ENCODE data around the gene FHOD1. TPM values are rescaled to one million over a fixed set of nuclear protein-coding genes. Genes with fewer than 3 reads are reported as not detected.
A peak's percentile ranks its signal among the peaks of the same experiment; 100 is the strongest.

The FHOD1 gene
- polyA plus RNA-seq, 1 experiment, result 21.2 TPM

- CTCF ChIA-PET, result no interaction called here
Observed at GRCh38 chr16:67191411-67191994, 55.8 kb downstream of the FHOD1 start.

GRCh38 chr16:67190448-67191399 is 56.6 kb downstream of the FHOD1 start:
- no peak overlapping the region for H3K27ac ChIP-seq (ENCODE audit: low read depth, low read length)
- H3K27me3 ChIP-seq (ENCODE audit: control insufficient read depth, insufficient read depth, low read length), result no peaks in the 10 kb centered on the region
- no peak overlapping the region for H3K4me3 ChIP-seq (ENCODE audit: low read depth, low read length)
- H3K9me3 ChIP-seq (ENCODE audit: control insufficient read depth, insufficient read depth, low read length), result no peaks in the 10 kb centered on the region; the same call in 1 of the 2 replicates
- DNase-seq (ENCODE audit: low read depth, low spot score), result peak; percentile 33
- POLR2A ChIA-PET, result no interaction called here
- TF ChIP-seq, protein P1, sequence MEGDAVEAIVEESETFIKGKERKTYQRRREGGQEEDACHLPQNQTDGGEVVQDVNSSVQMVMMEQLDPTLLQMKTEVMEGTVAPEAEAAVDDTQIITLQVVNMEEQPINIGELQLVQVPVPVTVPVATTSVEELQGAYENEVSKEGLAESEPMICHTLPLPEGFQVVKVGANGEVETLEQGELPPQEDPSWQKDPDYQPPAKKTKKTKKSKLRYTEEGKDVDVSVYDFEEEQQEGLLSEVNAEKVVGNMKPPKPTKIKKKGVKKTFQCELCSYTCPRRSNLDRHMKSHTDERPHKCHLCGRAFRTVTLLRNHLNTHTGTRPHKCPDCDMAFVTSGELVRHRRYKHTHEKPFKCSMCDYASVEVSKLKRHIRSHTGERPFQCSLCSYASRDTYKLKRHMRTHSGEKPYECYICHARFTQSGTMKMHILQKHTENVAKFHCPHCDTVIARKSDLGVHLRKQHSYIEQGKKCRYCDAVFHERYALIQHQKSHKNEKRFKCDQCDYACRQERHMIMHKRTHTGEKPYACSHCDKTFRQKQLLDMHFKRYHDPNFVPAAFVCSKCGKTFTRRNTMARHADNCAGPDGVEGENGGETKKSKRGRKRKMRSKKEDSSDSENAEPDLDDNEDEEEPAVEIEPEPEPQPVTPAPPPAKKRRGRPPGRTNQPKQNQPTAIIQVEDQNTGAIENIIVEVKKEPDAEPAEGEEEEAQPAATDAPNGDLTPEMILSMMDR (IDR thresholded peaks at IDR 0.05; ENCODE audit: low read depth, low read length), result no peak
- CTCF ChIA-PET, result interaction anchor here (2.2 kb wide), 1 partner anchor 237 kb away, joined by 7 read pairs; no protein-coding TSS in a partner anchor

More at GRCh38 chr16:67191411-67191994, 55.8 kb downstream of the FHOD1 start:
- H3K9me3 ChIP-seq (ENCODE audit: control insufficient read depth, insufficient read depth, low read length), result no peaks in the 10 kb centered on the region; the same call in 1 of the 2 replicates
- peak overlapping the region; percentile 21 for H3K27ac ChIP-seq (ENCODE audit: low read depth, low read length)
- DNase-seq (ENCODE audit: low read depth, low spot score), result no peak
- TF ChIP-seq, protein P1 (IDR thresholded peaks at IDR 0.05; ENCODE audit: low read depth, low read length), result no peak
- peak overlapping the region; percentile 55 for H3K4me3 ChIP-seq (ENCODE audit: low read depth, low read length)
- H3K27me3 ChIP-seq (ENCODE audit: control insufficient read depth, insufficient read depth, low read length), result no peaks in the 10 kb centered on the region
- POLR2A ChIA-PET, result no interaction called here

GRCh38 chr16:67190041-67190440 is 57.2 kb downstream of the FHOD1 start, which contains the start of gene EXOC3L1:
Gene EXOC3L1, minus strand, starts transcription at chr16:67190136. Its CDS starts 460 bp downstream, at chr16:67189676.
- H3K27me3 ChIP-seq (ENCODE audit: control insufficient read depth, insufficient read depth, low read length), result no peaks in the 10 kb centered on the region
- POLR2A ChIA-PET, result no interaction called here
- CTCF ChIA-PET, result interaction anchor here (0.5 to 2.2 kb wide), 2 partner anchors 86 to 236 kb away, joined by 3 to 7 read pairs; no protein-coding TSS in a partner anchor
- TF ChIP-seq, protein P1 (IDR thresholded peaks at IDR 0.05; ENCODE audit: low read depth, low read length), result no peak
- no peak for DNase-seq (ENCODE audit: low read depth, low spot score)
- no peaks in the 10 kb centered on the region; the same call in 1 of the 2 replicates for H3K9me3 ChIP-seq (ENCODE audit: control insufficient read depth, insufficient read depth, low read length)
- no peak within 1 kb of the TSS for H3K27ac ChIP-seq (ENCODE audit: low read depth, low read length)
- no peak within 1 kb of the TSS for H3K4me3 ChIP-seq (ENCODE audit: low read depth, low read length)

DNA sequence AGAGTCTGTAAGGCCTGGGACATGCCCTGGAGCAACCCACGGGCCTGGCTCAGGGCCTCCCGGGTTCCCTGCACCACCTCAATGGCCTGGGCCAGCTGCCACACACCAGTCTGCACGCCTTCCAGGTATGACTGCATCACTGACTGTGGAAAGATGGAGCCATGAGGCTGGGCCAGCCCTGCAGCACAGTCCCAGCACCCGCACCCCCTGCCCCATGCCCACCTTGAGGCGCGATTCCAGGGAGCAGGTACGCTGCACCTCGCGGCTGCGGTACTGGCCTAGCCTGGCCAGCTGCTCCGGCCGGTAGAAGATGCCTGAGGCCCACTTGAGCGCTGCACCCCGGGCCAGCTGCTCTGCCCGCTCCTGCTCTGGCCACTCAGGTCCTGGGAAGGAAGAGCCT is 58.5 kb downstream of the FHOD1 start:
- no peak for DNase-seq (ENCODE audit: low read depth, low spot score)
- Histone ChIP-seq H3K9me3 (ENCODE audit: control insufficient read depth, insufficient read depth, low read length) (no peaks in the 10 kb centered on the region; the same call in 1 of the 2 replicates), H3K27me3 (ENCODE audit: control insufficient read depth, insufficient read depth, low read length) (no peaks in the 10 kb centered on the region), H3K4me3 (ENCODE audit: low read depth, low read length) (no peak overlapping the region), H3K27ac (ENCODE audit: low read depth, low read length) (no peak overlapping the region)
- TF ChIP-seq, protein P1 (IDR thresholded peaks at IDR 0.05; ENCODE audit: low read depth, low read length), result no peak
- ChIA-PET POLR2A (no interaction called here), CTCF (interaction anchor here (0.9 to 2.2 kb wide), 3 partner anchors 9 to 235 kb away, joined by 3 to 7 read pairs (median 3); partner anchors contain the start of gene CES3)
